OCI-LY1 (cell line): Measurements from ENCODE around the gene TNS3.

ENCODE experiments used
- CTCF ChIP-seq: fragments of 200-600 bp; sonication (generic), shearing (Covaris generic); IDR thresholded peaks from 2 replicates; pipeline ENCODE4 v1.5.1; 2017; ENCODE audit warnings: mild to moderate bottlenecking, antibody characterized with exemption, low read length, moderate library complexity, mixed read lengths
- EZH2 ChIP-seq: fragments of 200-600 bp; sonication (generic), shearing (Covaris generic); IDR thresholded peaks from 2 replicates; pipeline ENCODE4 v1.8.0; 2017; ENCODE audit warnings: borderline replicate concordance, mixed run types, mild to moderate bottlenecking, antibody characterized with exemption, low read length, moderate library complexity, mixed read lengths

- TF ChIP-seq CTCF (no peak), EZH2 (no peak)
These were observed 43.0 kb downstream of the TNS3 start for GRCh38 chr7:47538846-47539311.
